Fibroblast of peridontal ligament (primary cell): ENCODE measurements around the gene CBFA2T2.
A peak's percentile ranks its signal among the peaks of the same experiment; 100 is the strongest.
"Not testable (repeated sequence)": the region's sequence is repeated elsewhere in the genome, so short reads cannot be mapped to it uniquely, and the experiment has no call there.

ENCODE experiments used
- DNase-seq: peaks from one replicate; pipeline ENCODE4 v3.0.0-alpha.2; 2010; ENCODE audit errors: extremely low read depth

CBFA2T2 gene

DNA sequence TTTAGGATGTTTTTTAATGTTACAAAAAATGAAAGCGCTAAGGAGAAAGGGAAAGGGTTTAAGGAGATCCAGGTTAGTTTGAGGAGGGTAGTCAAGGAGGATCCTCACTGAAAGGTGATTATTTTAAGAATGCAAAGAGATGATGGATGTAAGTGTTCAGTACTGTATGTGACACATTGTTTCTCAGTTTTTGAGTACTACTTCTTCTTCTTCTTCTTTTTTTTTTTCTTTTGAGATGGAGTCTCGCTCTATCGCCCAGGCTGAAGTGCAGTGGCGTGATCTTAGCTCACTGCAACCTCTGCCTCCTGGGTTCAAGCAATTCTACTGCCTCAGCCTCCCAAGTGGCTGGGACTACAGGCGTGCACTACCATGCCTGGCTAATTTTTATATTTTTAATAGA lies 83.4 kb downstream of the CBFA2T2 start:
- not testable (repeated sequence) for DNase-seq

DNA sequence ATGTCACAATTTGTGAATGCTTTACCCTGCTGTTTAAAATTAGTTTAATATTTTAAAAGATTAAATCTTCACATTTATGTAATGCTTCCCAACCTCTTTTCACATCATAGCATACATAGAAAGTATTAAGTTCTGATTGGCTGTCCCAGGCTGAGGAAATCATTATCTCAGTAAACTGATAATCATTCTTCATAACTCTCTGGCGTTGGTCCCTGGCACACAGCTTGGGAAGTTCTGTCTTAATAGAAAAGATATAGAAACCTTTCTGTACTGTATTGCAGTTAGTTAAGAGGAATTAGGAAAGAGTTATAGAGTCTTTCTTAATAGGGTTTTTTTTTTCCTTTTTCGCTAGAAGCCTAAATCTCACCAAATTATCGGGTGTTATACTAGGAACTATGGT lies 85.4 kb downstream of the CBFA2T2 start:
- DNase-seq: no peak

DNA sequence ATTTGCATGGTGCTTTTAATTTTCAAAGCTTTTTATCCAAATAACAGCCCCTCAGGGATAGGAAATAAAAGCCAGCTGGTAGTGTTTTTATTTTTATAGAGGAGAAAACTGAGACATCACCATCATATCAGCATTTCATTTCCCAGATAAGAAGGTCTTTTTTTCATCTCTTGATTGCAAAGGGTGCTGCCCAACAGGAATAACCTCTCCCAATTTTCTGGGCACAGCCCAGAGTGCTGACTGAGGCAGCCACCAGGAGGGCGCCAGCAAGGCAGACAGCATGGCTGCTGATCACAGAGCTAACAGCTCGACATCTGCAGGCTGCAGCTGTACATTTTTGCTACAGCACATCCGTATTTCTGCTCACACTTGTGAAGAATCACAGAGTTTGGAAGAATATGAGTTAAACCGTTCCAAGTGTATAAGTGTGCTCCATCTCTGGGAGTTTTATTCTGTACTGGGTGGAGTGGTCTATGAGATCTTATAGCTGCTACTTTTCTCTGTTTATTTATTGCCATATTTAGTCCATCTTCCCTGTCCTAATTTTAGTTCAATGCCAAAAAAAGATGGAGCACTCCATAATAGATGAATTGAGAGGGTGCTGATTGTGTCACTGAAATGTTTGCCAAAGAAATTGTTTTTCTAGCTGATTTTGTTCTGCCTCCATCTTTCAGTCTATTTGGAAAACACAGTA lies 86.7 kb downstream of the CBFA2T2 start:
- DNase-seq: no peak

DNA sequence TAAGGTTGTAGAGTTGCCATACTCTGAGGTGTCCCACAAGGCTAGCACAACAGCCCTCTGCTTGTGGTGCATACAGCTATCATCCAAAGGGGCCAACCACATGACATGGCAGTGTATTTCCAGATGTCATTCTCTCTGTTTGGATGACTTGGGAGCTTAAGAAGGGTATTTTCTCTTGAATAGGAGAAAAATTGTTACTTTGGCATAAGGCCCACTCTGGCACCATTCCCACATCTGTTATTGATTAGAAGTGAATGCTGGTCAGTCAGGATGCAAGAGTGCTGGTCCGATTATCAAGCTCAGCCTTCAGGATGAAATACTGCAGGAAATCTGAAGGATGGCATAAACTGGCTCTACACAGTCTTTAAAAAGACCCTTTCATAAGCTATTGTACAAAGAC lies 88.6 kb downstream of the CBFA2T2 start:
- DNase-seq: peak; percentile 99

DNA sequence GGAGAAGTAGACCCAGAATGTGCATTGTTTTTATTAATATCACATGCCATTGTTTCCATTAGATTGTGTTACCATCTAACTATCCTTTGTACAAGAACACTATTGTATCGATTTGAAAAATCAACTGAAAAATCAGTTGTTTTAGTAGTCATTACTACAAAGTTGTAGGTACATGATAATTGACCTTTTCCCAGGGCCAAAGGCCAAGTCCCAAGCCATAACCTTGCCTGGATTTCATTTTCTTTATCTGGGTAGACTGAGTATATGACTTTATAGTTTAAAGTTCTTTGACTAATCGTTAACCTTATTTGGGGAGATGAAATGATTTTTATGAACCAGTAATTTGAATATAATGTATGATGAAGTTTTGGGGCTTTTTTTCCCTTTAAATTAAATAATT lies 93.2 kb downstream of the CBFA2T2 start:
- DNase-seq: no peak

DNA sequence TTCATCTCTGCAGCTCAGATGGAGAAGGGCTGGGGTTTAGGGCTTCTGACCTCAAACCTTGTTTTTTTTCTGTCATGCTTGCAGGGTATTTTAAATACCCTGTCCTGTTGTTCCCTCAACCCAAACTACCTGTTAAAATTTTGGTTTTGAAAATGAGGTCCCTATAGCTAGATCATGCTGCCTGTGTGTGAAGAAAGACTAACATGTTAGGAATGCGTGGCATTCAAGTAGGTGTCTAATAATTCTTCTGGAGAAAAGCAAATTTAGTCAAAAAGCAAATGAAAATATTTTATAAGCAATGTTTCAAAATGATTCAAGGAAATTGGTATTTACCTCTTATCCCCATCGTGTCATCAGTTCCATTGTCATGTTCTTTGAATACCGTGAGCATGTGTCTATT lies 95.1 kb downstream of the CBFA2T2 start:
- no peak for DNase-seq

DNA sequence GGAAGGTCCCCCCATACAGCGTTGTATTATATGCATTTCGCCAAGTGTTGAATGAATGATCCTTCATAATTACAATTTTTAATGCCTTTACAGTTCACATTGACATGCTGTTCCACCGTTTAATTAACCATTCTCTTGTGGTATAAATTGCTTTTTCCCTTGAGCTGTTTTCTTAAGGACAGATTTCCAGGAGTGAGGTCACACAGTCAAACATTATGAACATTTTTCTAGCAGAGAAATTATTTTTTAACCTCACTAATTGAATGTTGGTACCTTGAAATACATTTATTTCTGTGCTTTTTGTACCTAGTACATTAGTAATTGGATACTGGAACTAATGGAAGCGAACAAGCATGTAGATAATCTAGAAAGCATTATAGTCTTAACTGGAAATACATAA lies 95.5 kb downstream of the CBFA2T2 start:
- no peak for DNase-seq

DNA sequence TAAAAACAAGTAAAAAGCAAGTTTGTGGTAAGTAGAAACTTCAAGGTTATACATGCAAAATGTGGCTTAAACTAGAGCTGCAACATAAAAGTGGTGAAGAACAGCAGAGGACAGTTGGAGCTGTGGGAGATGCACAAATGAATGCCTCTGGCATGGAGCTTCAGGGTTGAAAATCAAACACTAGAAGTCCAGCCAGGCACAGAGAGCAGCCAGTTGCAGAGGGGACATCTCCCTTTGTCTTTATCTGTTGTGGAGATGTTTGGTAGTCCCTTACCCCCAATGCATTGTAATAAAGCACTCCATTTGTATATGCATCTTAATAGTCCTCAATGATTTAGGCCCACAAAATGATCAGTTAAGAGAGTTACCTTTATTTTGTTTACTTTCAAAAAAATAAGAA lies 99.2 kb downstream of the CBFA2T2 start:
- DNase-seq: no peak

DNA sequence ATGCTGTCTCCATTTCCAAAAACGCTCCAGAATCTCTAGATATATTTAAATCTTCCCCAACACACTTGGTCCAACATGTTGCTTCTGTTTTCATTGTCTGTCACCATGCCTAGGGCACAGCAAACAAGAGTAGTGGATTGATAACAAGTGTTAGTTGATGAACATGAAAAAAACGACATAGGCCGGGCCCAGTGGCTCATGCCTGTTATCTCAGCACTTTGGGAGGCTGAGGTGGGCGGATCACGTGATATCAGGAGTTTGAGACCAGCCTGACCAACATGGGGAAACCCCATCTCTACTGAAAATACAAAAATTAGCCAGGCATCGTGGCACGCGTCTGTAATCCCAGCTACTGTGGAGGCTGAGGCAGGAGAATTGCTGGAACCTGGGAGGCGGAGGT lies 102.0 kb downstream of the CBFA2T2 start:
- not testable (repeated sequence) for DNase-seq

DNA sequence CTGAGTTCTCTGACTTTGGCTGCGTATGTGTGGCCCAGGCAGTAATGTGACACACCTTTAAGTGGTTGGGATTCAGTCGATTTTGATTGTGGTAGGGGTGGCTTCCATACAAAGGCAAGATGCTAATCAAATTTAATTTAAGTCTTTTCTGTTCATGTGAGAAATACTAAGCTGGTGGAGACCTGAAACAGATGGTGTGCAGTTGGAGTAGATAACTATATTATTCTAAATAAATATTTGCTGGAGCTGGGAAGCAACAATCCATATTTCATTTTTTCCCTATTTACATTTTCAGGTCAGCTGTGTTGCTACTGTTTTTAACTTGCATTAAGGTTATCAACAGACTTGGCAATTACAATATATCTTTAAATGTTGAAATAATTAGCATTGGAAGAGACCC lies 104.8 kb downstream of the CBFA2T2 start:
- no peak for DNase-seq

DNA sequence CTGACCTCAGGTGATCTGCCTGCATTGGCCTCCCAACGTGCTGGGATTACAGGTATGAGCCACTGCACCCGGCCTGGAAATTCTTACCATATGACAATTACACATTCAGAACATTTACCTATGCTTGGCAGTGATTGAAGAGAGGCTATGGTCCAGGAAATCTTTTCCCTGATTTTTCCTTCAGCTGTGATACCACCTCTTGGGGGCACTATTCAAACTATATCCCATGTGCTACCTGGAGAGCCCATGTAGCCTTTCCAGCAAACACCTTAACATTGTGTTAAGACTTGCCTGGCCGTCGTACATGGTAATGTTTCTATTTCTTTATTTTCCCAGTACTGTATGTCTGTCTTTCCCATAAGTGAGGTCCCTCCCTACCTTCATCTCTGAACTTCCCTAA lies 110.5 kb downstream of the CBFA2T2 start:
- DNase-seq: no peak

DNA sequence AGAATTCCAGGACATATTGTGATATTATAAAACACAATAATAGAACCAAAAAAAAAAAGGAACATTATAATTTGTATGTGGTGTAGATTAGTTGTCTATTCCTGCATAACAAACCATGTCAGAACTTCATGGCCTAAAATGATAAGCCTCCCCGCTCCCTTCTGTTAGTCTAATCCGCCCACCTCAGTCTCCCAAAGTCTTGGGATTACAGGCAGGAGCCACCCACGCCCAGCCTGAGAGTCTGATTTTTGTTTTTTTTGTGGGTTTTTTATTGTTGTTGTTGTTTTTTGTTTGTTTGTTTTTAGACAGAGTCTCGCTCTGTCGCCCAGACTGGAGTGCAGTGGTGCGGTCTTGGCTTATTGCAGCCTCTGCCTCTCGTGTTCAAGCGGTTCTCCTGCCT lies 111.1 kb downstream of the CBFA2T2 start:
- DNase-seq: no peak

DNA sequence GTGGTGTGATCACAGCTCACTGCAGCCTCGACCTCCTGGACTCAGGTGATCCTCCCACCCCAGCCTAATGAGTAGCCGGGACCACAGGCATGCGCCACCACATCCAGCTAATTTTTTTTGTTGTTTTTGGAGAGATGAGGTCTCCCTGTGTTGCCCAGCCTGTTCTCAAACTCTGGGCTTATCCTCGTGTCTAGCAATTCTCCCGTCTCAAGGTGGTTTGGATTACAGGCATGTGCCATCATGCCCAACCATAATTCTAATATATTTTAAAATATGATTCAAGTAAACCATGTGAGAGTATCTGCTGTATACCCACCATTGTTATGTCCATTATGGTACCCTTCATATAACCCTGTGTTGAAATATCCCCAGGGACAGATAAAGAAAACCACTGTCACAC lies 112.0 kb downstream of the CBFA2T2 start:
- no peak for DNase-seq

DNA sequence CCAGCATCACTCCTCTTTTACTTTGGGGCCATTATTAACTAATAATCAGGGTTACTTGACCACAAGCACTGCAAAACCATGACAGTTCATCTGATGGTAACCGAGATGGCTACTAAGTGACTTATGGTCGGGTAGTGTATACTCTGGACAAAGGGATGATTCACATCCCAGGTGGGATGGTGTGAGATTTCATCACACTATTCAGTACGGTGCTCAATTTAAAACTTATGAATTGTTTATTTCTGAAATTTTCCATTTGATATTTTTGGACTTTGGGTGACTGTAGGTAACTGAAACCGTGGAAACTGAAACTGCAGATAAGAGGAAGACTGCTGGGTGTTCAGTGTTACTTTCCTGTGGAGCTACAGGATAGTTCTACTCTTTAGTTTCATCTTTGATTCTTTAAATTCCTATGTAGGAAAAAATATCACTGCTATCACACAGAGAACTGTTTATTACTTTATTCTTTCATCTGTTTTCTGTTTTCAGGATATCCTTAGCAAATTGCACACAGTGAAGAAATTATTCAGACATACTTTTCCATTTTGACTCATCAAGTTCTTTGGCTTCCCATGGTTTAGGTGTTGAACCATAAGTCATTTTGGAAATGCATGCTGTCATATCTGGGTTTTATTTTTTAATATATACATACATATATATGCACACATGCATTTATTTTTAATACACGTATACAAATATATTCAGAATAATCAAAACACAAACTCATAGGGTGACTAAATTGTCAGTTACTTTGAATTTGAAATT lies 113.1 kb downstream of the CBFA2T2 start:
- DNase-seq: no peak

DNA sequence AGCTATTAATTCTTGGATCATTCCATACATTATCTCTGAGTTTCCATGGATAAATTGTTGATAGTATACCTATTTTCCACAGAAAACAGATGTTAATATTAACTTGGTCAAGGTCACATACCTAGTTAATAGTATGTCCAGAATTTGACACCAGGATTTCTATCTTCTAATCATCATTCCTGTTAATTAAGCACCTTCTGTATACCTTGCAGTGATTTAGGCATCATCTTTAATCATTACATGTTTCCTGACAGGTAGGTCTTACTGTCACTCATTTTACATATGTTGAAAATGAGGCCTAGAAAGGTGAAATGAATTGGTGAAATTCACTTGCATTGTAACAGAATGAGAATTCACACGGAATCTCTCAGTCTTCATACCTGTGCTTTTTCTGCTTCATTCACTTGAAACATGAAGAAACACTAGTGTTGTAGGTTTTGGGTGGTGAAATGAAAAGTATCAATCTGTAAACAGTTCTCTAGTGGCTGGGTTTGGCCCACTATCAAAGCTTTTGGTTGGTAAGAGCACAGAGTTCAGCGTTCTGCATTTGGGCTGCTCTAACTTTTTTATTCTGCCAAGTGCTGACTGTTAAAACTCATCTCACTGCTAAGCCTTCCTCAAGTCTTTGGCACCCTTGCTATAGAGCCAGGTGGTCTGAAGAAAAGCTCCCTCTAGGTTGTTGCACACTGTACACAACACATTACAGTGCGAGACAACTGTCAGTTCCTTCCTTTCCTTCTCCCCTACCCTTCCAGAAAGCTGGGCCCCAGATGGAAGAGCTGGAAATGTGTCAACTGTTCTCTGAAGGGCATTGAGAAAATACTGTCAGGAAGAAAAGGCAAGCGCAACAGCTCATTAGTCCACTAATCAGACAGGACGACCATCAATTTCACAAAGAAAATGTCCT lies 114.4 kb downstream of the CBFA2T2 start:
- peak; percentile 13 for DNase-seq

DNA sequence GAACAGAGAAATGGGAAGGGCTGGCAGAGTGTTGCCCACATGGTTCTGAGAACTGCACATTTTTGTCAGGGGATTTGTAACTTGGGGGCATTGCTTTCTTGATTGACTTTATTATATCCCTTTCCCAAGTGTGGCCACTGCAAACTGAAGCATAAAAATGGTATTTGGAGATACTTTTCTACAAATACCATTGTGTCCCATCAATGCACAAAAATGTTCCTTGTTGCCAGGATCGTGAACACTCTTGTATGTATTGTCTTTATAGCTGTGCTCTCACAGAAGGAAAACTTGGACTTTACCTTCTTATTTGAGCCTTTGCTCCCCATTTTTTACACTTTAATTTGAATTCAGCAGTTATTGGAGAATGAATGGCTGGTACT lies 115.1 kb downstream of the CBFA2T2 start:
- DNase-seq: no peak

DNA sequence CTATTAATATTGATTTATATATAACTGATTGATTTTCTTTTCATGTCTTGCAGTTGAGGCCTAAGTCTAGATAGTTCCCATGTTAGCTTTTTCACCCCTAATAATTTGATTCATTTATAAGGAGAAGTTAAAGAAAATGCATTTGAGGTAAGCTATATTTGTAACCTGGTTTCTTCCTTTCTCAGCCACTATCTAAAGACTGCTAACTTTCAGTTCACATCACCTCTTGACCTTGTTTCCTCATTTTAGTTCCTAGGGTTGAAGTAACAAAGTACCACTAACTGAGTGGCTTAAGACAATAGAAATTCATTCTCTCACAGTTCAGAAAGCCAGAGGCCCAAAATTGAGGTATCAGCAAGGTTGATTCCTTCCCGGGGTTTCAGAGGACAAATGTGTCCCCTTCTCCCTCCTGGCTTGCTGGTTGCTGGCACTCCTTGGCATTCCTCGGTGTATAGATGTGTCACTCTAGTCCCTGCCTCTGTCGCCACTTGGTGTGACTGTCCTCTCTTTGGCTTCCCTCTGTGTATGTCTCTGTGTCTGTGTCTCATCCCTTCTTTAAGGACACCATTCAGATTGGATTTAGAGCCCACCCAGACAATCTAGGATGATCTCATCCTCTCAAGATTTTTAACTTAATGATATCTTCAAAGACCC lies 116.3 kb downstream of the CBFA2T2 start:
- DNase-seq: no peak

DNA sequence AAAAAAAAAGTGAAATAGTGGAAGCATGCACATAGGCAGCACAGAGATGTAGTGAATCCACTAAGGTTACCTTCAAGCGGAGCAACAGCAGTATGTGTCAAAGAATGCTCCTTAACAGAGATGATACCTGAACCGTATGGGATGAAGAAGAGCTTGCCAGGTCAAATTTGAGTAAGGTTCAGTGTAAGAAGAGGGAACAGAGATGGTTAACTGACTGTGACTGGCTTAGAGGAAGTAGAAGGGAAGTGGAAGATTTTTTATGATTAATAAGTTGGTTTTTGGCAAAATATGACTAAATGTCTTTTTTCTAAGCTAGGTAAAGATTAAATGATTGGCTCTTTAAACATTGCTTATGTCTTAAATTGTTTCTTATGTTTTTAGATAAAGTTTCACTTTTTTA lies 119.6 kb downstream of the CBFA2T2 start:
- DNase-seq: no peak

DNA sequence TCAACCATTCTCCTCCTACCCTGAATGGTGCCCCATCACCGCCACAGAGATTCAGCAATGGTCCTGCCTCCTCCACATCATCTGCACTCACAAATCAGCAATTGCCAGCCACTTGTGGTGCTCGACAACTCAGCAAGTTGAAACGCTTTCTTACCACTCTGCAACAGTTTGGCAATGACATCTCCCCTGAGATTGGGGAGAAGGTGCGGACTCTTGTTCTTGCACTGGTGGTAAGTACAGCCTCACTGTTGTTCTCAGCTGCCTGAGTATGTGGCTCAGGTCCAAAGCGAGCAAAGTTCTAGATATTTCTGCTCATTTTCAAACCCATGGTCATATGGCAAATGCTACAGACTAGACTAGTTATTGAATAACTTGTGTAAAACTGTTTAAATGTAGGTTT lies 121.2 kb downstream of the CBFA2T2 start:
- DNase-seq: no peak

DNA sequence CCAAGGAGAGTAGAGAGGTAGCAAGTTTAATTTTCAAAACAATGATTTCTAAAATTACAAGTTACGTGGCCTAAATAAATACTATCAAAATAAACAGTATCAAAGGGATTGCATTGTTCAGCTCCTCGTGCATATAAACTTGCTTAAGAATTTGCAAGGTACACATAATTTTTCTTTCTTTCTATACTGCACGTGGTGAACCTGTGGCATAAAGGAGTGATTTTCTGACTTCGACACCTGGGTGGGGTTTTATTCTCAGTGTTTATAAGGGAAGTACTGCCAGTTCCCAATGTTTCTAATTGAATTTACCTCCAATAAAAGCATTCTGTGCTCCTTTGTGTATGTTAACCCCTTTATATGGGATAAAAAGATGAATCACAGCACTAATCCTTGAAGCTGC lies 122.1 kb downstream of the CBFA2T2 start:
- DNase-seq: no peak

DNA sequence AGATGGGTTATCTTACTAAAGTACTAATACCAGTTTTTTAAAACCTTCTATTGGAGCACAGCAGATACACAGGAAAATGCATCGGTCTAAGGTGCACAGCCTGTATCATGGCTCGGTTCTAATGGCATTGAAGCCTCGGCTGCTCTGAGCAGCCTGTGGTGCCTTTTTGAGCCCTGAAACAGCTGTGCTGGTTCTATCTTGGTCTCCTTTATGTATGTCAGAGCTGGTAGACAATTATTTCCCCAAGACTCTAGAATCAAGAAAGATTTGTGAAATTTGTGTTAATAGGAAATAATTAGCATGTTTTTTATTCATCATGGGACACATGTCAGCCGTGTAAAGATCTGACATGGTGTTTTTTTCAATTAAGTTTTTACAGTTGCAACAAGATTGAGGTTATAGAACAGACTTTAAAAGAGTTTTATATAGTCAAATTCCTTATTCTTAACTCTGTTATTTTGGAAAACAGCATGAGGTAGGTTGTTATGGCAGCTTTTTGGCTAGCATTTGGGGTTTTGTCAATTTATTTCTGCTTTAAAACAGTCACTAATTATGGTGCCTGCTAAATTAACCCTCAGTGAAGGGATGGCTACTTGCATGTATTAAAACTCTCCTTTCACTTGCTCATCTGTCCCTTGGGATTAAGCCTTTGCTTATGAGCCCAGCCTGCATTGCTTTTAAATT lies 132.0 kb downstream of the CBFA2T2 start:
- DNase-seq: peak; percentile 7
